Glutamatergic neuron (in vitro differentiated cells): Measurements from ENCODE around the gene KRTAP22-1. TPM values are rescaled to one million over a fixed set of nuclear protein-coding genes. Genes with fewer than 3 reads are reported as not detected.

Source experiments
- DNase-seq: peaks from one replicate; pipeline ENCODE4 v3.0.0; 2022
- H3K27ac Mint-ChIP-seq: one replicate; pipeline ENCODE4 v1.8.0; 2020; ENCODE audit warnings: mild to moderate bottlenecking, mixed read lengths, inconsistent platforms; ENCODE audit not compliant: unreplicated experiment
- H3K27me3 Mint-ChIP-seq: one replicate; pipeline ENCODE4 v1.8.0; 2020; ENCODE audit warnings: mild to moderate bottlenecking, moderate library complexity, mixed read lengths, inconsistent platforms; ENCODE audit not compliant: unreplicated experiment
- H3K36me3 Mint-ChIP-seq: one replicate; pipeline ENCODE4 v1.8.0; 2020; ENCODE audit warnings: mild to moderate bottlenecking, mixed read lengths, inconsistent platforms; ENCODE audit not compliant: unreplicated experiment
- H3K4me1 Mint-ChIP-seq: one replicate; pipeline ENCODE4 v1.8.0; 2020; ENCODE audit warnings: mild to moderate bottlenecking, low read depth, mixed read lengths, inconsistent platforms; ENCODE audit not compliant: unreplicated experiment
- H3K4me3 Mint-ChIP-seq: one replicate; pipeline ENCODE4 v1.8.0; 2020; ENCODE audit warnings: mild to moderate bottlenecking, mixed read lengths, inconsistent platforms; ENCODE audit not compliant: unreplicated experiment
- H3K9me3 Mint-ChIP-seq: one replicate; pipeline ENCODE4 v1.8.0; 2020; ENCODE audit warnings: mild to moderate bottlenecking, moderate library complexity, mixed read lengths, inconsistent platforms; ENCODE audit not compliant: unreplicated experiment
- total RNA-seq: library from RNA; stranded (reverse); fragmentation: NEBNext Ultra II Directional; extraction: Animal tissue kit (Norgen Biotek cat#: 25700); gene quantifications from one replicate; pipeline ENCODE4 v1.2.1, GENCODE V29; 2021; ENCODE audit not compliant: unreplicated experiment
- TF ChIP-seq, protein P1 (sequence below): fragments of 200-600 bp; sonication (generic); IDR thresholded peaks from one replicate; pipeline ENCODE4 v1.5.0; 2021; ENCODE audit not compliant: partially characterized antibody, unreplicated experiment

KRTAP22-1 gene
- total RNA-seq, 1 donor from 2014 or later, result not detected

GRCh38 chr21:30605968-30606367 is 5.1 kb downstream of the KRTAP22-1 start:
- H3K4me1 Mint-ChIP-seq, result no peaks in the 10 kb centered on the region
- no peaks in the 10 kb centered on the region for H3K27me3 Mint-ChIP-seq
- H3K9me3 Mint-ChIP-seq, result no peaks in the 10 kb centered on the region
- H3K36me3 Mint-ChIP-seq, result no peaks in the 10 kb centered on the region
- TF ChIP-seq, protein P1, sequence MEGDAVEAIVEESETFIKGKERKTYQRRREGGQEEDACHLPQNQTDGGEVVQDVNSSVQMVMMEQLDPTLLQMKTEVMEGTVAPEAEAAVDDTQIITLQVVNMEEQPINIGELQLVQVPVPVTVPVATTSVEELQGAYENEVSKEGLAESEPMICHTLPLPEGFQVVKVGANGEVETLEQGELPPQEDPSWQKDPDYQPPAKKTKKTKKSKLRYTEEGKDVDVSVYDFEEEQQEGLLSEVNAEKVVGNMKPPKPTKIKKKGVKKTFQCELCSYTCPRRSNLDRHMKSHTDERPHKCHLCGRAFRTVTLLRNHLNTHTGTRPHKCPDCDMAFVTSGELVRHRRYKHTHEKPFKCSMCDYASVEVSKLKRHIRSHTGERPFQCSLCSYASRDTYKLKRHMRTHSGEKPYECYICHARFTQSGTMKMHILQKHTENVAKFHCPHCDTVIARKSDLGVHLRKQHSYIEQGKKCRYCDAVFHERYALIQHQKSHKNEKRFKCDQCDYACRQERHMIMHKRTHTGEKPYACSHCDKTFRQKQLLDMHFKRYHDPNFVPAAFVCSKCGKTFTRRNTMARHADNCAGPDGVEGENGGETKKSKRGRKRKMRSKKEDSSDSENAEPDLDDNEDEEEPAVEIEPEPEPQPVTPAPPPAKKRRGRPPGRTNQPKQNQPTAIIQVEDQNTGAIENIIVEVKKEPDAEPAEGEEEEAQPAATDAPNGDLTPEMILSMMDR, result no peak
- H3K4me3 Mint-ChIP-seq, result no peak overlapping the region
- H3K27ac Mint-ChIP-seq, result no peak overlapping the region
- no peak for DNase-seq

- H3K9me3 Mint-ChIP-seq, result no peaks in the 10 kb centered on the region
These were observed 11.2 kb downstream of the KRTAP22-1 start for GRCh38 chr21:30612132-30612531.

GRCh38 chr21:30613836-30614235 is 12.9 kb downstream of the KRTAP22-1 start, which contains the start of gene KRTAP6-1:
Gene KRTAP6-1 (minus strand): TSS chr21:30613930. CDS start chr21:30613904, 26 bp downstream.
- DNase-seq, result no peak
- Mint-ChIP-seq H3K4me1 (no peaks in the 10 kb centered on the region), H3K36me3 (no peaks in the 10 kb centered on the region), H3K27ac (no peak within 1 kb of the TSS), H3K27me3 (no peaks in the 10 kb centered on the region), H3K4me3 (no peak within 1 kb of the TSS), H3K9me3 (no peaks in the 10 kb centered on the region)
- TF ChIP-seq, protein P1, result no peak

More at GRCh38 chr21:30612132-30612531, 11.2 kb downstream of the KRTAP22-1 start:
- H3K27ac Mint-ChIP-seq, result no peak overlapping the region
- H3K4me1 Mint-ChIP-seq, result no peaks in the 10 kb centered on the region
- TF ChIP-seq, protein P1, result no peak
- no peak for DNase-seq
- H3K36me3 Mint-ChIP-seq, result no peaks in the 10 kb centered on the region
- no peak overlapping the region for H3K4me3 Mint-ChIP-seq
- H3K27me3 Mint-ChIP-seq, result no peaks in the 10 kb centered on the region

DNA sequence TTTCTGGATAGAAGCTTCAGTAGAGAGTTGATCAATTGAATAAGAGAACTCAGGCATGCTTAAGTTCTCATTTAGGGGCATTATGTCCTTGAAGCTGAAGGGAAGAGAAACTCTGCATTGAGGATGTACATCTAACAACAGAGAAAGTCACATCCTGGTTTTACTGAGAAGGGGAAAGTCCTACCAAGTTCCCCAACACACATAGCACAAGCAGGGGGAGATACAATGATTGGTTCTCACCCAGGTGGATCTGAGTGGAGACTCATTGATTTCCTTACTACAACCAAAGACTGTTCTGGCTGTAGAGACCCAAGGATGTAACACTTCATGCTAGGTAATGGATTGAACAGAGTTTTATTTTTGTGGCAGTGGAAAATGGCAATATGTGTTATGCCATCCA is 14.3 kb downstream of the KRTAP22-1 start:
- Mint-ChIP-seq H3K4me3 (no peak overlapping the region), H3K27ac (no peak overlapping the region), H3K4me1 (no peaks in the 10 kb centered on the region), H3K27me3 (no peaks in the 10 kb centered on the region), H3K9me3 (no peaks in the 10 kb centered on the region), H3K36me3 (no peaks in the 10 kb centered on the region)
- TF ChIP-seq, protein P1, result no peak
- no peak for DNase-seq

- Mint-ChIP-seq H3K27me3 (no peaks in the 10 kb centered on the region), H3K4me3 (no peak within 1 kb of the TSS)
- TF ChIP-seq, protein P1, result no peak
These were observed 15.2 kb downstream of the KRTAP22-1 start, which contains the start of gene KRTAP20-1 for GRCh38 chr21:30616125-30616524. Gene KRTAP20-1 (plus strand): TSS chr21:30616425. CDS start chr21:30616455, 30 bp downstream.

More at GRCh38 chr21:30616125-30616524, 15.2 kb downstream of the KRTAP22-1 start, which contains the start of gene KRTAP20-1:
- Mint-ChIP-seq H3K4me1 (no peaks in the 10 kb centered on the region), H3K36me3 (no peaks in the 10 kb centered on the region), H3K9me3 (no peaks in the 10 kb centered on the region), H3K27ac (no peak within 1 kb of the TSS)
- no peak for DNase-seq
